BJ (cell line): ENCODE data around the gene TMEM108. TPM values are rescaled to one million over a fixed set of nuclear protein-coding genes. Genes with fewer than 3 reads are reported as not detected.

ENCODE experiments used
- CTCF ChIA-PET: fragments of 350-600 bp; formaldehyde crosslinking; extraction: SDS; loops from one replicate; lab custom pipeline; 2021; ENCODE audit warnings: antibody characterized with exemption, inconsistent platforms; lab: Yijun Ruan, JAX
- POLR2A ChIA-PET: fragments of 300-600 bp; sonication (Branson Sonifier 250); formaldehyde crosslinking; extraction: SDS; loops from one replicate; lab custom pipeline; 2021; ENCODE audit warnings: antibody characterized with exemption; lab: Charles Lee
- DNase-seq: peaks from one replicate; pipeline ENCODE4 v3.0.0-alpha.2; 2011; ENCODE audit warnings: low read depth
- H3K27me3 ChIP-seq: 2 replicates; pipeline ENCODE4 v1.6.0; 2011; ENCODE audit warnings: low read length; ENCODE audit not compliant: control insufficient read depth, insufficient read depth
- H3K36me3 ChIP-seq: 2 replicates; pipeline ENCODE4 v1.5.1; 2011; ENCODE audit warnings: low read length; ENCODE audit not compliant: control insufficient read depth, insufficient read depth
- H3K4me3 ChIP-seq: 2 replicates; pipeline ENCODE4 v1.5.1; 2011; ENCODE audit warnings: low read depth, mild to moderate bottlenecking, control low read depth, low read length
- polyA plus RNA-seq: library from polyadenylated mRNA; depleted of rRNA; stranded (reverse); fragments of >200 nt; gene quantifications from 2 replicates; pipeline ENCODE4 v1.2.3, GENCODE V29; 2011
- TF ChIP-seq, protein P1 (sequence below): IDR thresholded peaks from 2 replicates; pipeline ENCODE4 v1.5.1; 2011; ENCODE audit warnings: low read depth, mild to moderate bottlenecking, control low read depth, inconsistent platforms, low read length, moderate library complexity; ENCODE audit not compliant: insufficient read depth

TMEM108 gene
- polyA plus RNA-seq, 1 experiment = not detected

DNA sequence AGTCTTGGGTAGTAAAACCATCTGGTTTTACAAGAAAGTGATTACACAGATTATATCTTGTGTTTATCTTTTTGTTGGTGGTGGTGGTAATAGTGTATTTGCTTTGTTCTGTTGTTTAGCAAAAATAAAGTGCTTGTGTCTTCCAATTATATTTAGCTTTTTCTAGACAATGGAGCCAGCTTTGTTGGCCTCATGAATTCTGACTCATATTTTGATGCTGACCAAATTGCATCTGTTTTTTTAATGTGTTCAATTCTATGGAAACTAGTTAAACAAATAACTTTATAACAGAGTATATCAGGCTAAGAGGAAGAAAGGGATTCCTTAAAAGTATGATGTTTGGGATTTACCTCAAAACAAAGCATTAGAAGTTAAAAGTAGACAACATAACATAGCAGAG is 292.3 kb downstream of the TMEM108 start:
- ChIA-PET CTCF (interaction anchor here (0.9 kb wide), 1 partner anchor 16 kb away, joined by 3 read pairs; no protein-coding TSS in a partner anchor), POLR2A (no interaction called here)
- H3K4me3 ChIP-seq = no peak overlapping the region
- peaks cover 2% of the 10 kb centered on the region; the same call in 1 of the 2 replicates for H3K27me3 ChIP-seq
- H3K36me3 ChIP-seq = no peaks in the 10 kb centered on the region
- DNase-seq = no peak
- TF ChIP-seq, protein P1, sequence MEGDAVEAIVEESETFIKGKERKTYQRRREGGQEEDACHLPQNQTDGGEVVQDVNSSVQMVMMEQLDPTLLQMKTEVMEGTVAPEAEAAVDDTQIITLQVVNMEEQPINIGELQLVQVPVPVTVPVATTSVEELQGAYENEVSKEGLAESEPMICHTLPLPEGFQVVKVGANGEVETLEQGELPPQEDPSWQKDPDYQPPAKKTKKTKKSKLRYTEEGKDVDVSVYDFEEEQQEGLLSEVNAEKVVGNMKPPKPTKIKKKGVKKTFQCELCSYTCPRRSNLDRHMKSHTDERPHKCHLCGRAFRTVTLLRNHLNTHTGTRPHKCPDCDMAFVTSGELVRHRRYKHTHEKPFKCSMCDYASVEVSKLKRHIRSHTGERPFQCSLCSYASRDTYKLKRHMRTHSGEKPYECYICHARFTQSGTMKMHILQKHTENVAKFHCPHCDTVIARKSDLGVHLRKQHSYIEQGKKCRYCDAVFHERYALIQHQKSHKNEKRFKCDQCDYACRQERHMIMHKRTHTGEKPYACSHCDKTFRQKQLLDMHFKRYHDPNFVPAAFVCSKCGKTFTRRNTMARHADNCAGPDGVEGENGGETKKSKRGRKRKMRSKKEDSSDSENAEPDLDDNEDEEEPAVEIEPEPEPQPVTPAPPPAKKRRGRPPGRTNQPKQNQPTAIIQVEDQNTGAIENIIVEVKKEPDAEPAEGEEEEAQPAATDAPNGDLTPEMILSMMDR = no peak

DNA sequence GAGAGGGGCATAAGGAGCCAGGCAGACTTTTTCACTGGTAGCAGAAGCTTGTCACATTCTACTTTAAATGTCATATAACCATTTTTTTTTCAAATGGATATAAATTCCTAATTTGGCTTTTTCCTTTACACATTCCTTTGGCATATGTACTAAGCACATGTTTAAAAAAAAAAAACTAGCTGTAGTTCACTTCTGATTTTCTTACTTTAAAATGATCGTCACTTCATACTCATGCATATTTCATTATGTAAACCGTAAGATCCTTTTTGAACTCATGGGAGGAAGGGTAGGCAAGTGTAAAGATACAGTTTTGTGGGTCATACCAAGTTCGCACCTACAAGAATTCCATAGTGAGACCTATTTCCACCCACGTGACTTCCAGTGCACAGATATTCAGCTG is 316.5 kb downstream of the TMEM108 start:
- CTCF ChIA-PET = interaction anchor here (1.5 kb wide), 1 partner anchor 313 kb away, joined by 3 read pairs; no protein-coding TSS in a partner anchor
- H3K27me3 ChIP-seq = peaks cover 1% of the 10 kb centered on the region
- DNase-seq = no peak
- TF ChIP-seq, protein P1 = no peak
- POLR2A ChIA-PET = no interaction called here
- no peak overlapping the region for H3K4me3 ChIP-seq
- H3K36me3 ChIP-seq = no peaks in the 10 kb centered on the region

DNA sequence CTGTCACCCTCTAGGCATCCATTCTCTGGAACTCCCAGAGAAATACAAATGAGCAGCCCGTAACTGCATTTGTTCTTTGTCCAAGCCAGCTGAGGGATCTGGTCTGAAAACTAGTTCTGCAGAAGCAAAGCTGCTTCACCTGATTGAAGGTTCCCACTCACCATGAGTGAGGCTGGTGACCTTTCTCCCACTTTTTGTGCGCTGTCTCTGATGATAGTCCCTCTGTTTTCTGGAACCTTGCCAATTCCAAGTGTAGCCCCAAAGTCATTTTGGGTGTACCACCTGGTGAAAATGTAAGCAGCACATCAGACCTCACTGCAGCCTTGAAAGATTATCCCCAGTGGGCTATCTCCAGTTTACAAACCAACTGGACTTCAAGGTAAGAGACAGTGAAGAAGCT is 322.3 kb downstream of the TMEM108 start:
- H3K36me3 ChIP-seq = no peaks in the 10 kb centered on the region
- TF ChIP-seq, protein P1 = no peak
- 0 out of 2 replicates have a peak, but pooled peaks cover 1% of the 10 kb centered on the region for H3K27me3 ChIP-seq
- CTCF ChIA-PET = no interaction called here
- no peak for DNase-seq
- POLR2A ChIA-PET = no interaction called here
- H3K4me3 ChIP-seq = no peak overlapping the region

DNA sequence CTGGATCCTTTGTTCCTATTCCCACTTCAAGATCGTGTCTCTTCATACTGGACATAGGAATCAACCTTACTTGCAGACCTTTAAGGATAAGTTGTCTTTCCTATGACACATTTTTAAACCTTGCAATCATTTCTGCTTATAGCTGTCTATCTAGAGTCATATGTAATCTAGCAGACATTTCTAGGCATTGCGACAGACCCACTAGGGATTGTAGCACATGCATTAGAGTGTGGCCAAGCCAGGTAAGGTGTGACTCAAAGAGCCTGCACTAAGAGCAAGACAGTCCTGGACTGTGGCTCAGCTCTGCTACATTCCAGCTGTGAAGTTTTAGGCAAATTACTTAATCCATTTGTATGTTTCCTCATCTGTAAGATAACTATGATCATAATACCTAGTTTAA is 322.8 kb downstream of the TMEM108 start:
- TF ChIP-seq, protein P1 = no peak
- POLR2A ChIA-PET = no interaction called here

DNA sequence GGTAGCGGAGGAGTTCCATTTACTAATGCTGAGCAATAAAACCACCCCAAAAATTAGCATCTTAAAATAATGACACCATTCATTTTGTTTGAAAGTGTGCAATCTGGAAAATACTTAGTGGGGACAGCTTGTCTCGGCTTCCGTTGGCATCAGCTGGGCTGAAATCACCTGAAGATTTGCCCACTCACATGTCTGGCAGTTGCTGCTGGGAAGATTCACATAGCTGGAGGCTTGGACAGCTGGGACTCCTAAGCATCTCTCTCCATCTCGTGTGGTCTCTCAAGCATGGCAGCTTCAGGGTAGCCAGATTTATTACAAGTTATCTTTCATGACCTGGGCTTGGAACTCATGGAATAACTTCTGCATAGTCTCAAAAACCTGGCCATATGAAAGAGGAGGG is 323.2 kb downstream of the TMEM108 start:
- H3K36me3 ChIP-seq = no peaks in the 10 kb centered on the region
- DNase-seq = no peak
- POLR2A ChIA-PET = no interaction called here
- no peak overlapping the region for H3K4me3 ChIP-seq
- H3K27me3 ChIP-seq = 0 out of 2 replicates have a peak, but pooled peaks cover 1% of the 10 kb centered on the region
- TF ChIP-seq, protein P1 = no peak
- CTCF ChIA-PET = no interaction called here

More for the DNA sequence above, 322.8 kb downstream of the TMEM108 start:
- Histone ChIP-seq H3K36me3 (no peaks in the 10 kb centered on the region), H3K4me3 (no peak overlapping the region), H3K27me3 (0 out of 2 replicates have a peak, but pooled peaks cover 1% of the 10 kb centered on the region)
- CTCF ChIA-PET = no interaction called here
- no peak for DNase-seq
